PC-9 (cell line): ENCODE data around the gene DIAPH2. TPM values are rescaled to one million over a fixed set of nuclear protein-coding genes. Genes with fewer than 3 reads are reported as not detected.

Experiments
- BruUV-seq: library from RNA; stranded (reverse); fragments of 400-500 nt; replicated peaks from 2 replicates; lab custom pipeline; 2021; lab: Mats Ljungman, UMichigan
- CTCF ChIA-PET: fragments of 300-600 bp; sonication (Branson Sonifier 250); formaldehyde crosslinking; loops from one replicate; lab custom pipeline; 2022; ENCODE audit warnings: antibody characterized with exemption; lab: Charles Lee
- POLR2A ChIA-PET: fragments of 300-600 bp; sonication (Branson Sonifier 250); formaldehyde crosslinking; loops from one replicate; lab custom pipeline; 2022; ENCODE audit warnings: antibody characterized with exemption; ENCODE audit not compliant: unreplicated experiment; lab: Charles Lee
- DNase-seq, 2 experiments: peaks; one replicate each; pipeline versions ENCODE4 v3.0.0 to v3.0.0-alpha.2; 2015 to 2022; ENCODE audit warnings: mixed read lengths in 1 of 2
- H2AFZ ChIP-seq: fragments of 200-600 bp; sonication (generic); 2 replicates; pipeline ENCODE4 v1.8.1; 2017; ENCODE audit warnings: antibody characterized with exemption
- H3F3A ChIP-seq: fragments of 200-600 bp; sonication (generic); 2 replicates; pipeline ENCODE4 v1.8.1; 2017; ENCODE audit warnings: antibody characterized with exemption, mild to moderate bottlenecking, low read depth; ENCODE audit not compliant: insufficient read depth
- H3K27ac ChIP-seq: fragments of 200-600 bp; sonication (generic); 2 replicates; pipeline ENCODE4 v1.6.1; 2016; ENCODE audit warnings: mixed run types
- H3K27me3 ChIP-seq: fragments of 200-600 bp; sonication (generic); 2 replicates; pipeline ENCODE4 v1.6.1; 2016; ENCODE audit warnings: low read depth, mixed run types; ENCODE audit not compliant: insufficient read depth
- H3K36me3 ChIP-seq: fragments of 200-600 bp; sonication (generic); 2 replicates; pipeline ENCODE4 v1.6.1; 2016; ENCODE audit warnings: low read depth, mixed run types
- H3K4me1 ChIP-seq: fragments of 200-600 bp; sonication (generic); replicated peaks from 2 replicates; pipeline ENCODE4 v1.6.1; 2016; ENCODE audit warnings: mixed run types; ENCODE audit not compliant: insufficient read depth
- H3K4me2 ChIP-seq: fragments of 200-600 bp; sonication (generic); 2 replicates; pipeline ENCODE4 v1.6.1; 2017; ENCODE audit warnings: mixed run types
- H3K4me3 ChIP-seq: fragments of 200-600 bp; sonication (generic); 2 replicates; pipeline ENCODE4 v1.6.1; 2016; ENCODE audit warnings: mixed run types
- H3K79me2 ChIP-seq: fragments of 200-600 bp; sonication (generic); 2 replicates; pipeline ENCODE4 v1.6.1; 2017; ENCODE audit warnings: low read depth, mixed run types
- H3K9me2 ChIP-seq: fragments of 200-600 bp; sonication (generic); 2 replicates; pipeline ENCODE4 v1.8.1; 2017; ENCODE audit warnings: mild to moderate bottlenecking; ENCODE audit not compliant: insufficient read depth
- H3K9me3 ChIP-seq: fragments of 200-600 bp; sonication (generic); 2 replicates; pipeline ENCODE4 v1.8.1; 2016; ENCODE audit warnings: low read depth; ENCODE audit not compliant: insufficient read depth
- H4K20me1 ChIP-seq: fragments of 200-600 bp; sonication (generic); 2 replicates; pipeline ENCODE4 v1.8.1; 2017; ENCODE audit not compliant: insufficient read depth
- EZH2 ChIP-seq: fragments of 200-600 bp; sonication (generic); IDR thresholded peaks from 2 replicates; pipeline ENCODE4 v1.8.0; 2017; ENCODE audit warnings: antibody characterized with exemption, low read depth
- intact Hi-C: fragments of 100-400 bp; cut with micrococcal nuclease; formaldehyde crosslinking; loops from one replicate; pipeline ENCODE4 v1.10.0; 2022; ENCODE audit not compliant: unreplicated experiment
- total RNA-seq: library from RNA; stranded (reverse); gene quantifications from 2 replicates; pipeline ENCODE4 v1.2.3, GENCODE V29; 2021
- TF ChIP-seq, protein P1 (sequence below): fragments of 200-600 bp; sonication (generic); conservative IDR thresholded peaks from 2 replicates; pipeline ENCODE4 v1.6.1; 2017; ENCODE audit warnings: mixed run types, antibody characterized with exemption, mild to moderate bottlenecking, moderate library complexity

Gene DIAPH2
- total RNA-seq, 1 experiment from 2014 or later, result 12.0 TPM

DNA sequence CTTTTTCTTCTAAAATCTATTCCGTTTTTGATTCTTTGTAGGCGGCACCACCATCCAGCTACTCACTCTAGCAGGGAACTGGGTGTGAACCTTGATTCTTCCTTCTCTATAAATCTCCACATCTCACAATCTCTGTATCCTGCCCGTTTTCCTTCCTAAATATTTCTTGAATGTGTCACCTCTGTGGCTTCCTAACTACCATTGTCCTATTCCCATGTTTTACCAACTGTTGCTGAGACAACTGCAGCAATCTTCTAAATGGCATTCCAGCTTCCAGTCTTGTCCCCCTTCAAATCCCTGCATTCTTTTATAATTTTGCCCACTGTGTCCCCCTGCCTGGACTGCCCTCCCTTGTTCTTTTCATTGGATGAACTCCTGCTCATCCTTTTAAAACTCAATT, 840.4 kb downstream of the DIAPH2 start:
- POLR2A ChIA-PET, result no interaction called here
- Histone ChIP-seq H3F3A (no peaks in the 10 kb centered on the region), H3K27ac (no peak overlapping the region), H2AFZ (no peak overlapping the region), H3K9me2 (no peaks in the 10 kb centered on the region), H3K79me2 (no peaks in the 10 kb centered on the region), H4K20me1 (no peaks in the 10 kb centered on the region), H3K9me3 (no peaks in the 10 kb centered on the region), H3K4me1 (no peaks in the 10 kb centered on the region), H3K36me3 (no peaks in the 10 kb centered on the region), H3K4me2 (no peak overlapping the region), H3K4me3 (no peak overlapping the region), H3K27me3 (no peaks in the 10 kb centered on the region)
- BruUV-seq, result no TSS peak
- intact Hi-C loops, result no loop called here
- peak in 1 of 2 experiments; percentile 2 for DNase-seq
- CTCF ChIA-PET, result no interaction called here
- no peak for TF ChIP-seq EZH2
- TF ChIP-seq, protein P1, sequence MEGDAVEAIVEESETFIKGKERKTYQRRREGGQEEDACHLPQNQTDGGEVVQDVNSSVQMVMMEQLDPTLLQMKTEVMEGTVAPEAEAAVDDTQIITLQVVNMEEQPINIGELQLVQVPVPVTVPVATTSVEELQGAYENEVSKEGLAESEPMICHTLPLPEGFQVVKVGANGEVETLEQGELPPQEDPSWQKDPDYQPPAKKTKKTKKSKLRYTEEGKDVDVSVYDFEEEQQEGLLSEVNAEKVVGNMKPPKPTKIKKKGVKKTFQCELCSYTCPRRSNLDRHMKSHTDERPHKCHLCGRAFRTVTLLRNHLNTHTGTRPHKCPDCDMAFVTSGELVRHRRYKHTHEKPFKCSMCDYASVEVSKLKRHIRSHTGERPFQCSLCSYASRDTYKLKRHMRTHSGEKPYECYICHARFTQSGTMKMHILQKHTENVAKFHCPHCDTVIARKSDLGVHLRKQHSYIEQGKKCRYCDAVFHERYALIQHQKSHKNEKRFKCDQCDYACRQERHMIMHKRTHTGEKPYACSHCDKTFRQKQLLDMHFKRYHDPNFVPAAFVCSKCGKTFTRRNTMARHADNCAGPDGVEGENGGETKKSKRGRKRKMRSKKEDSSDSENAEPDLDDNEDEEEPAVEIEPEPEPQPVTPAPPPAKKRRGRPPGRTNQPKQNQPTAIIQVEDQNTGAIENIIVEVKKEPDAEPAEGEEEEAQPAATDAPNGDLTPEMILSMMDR, result no peak

GRCh38 chrX:97525981-97526380, 841.3 kb downstream of the DIAPH2 start:
- TF ChIP-seq, protein P1, result no peak
- TF ChIP-seq EZH2, result no peak
- H3K4me2 ChIP-seq, result no peak overlapping the region
- CTCF ChIA-PET, result no interaction called here
- POLR2A ChIA-PET, result no interaction called here
- intact Hi-C loops, result no loop called here
- no peak for DNase-seq
- no peak overlapping the region for H2AFZ ChIP-seq
- no TSS peak for BruUV-seq
- no peaks in the 10 kb centered on the region for H3K9me3 ChIP-seq
- no peaks in the 10 kb centered on the region for H3K36me3 ChIP-seq
- no peaks in the 10 kb centered on the region for H3K27me3 ChIP-seq
- H3K9me2 ChIP-seq, result no peaks in the 10 kb centered on the region
- no peak overlapping the region for H3K27ac ChIP-seq
- no peaks in the 10 kb centered on the region for H3K79me2 ChIP-seq
- no peaks in the 10 kb centered on the region for H3K4me1 ChIP-seq
- H3F3A ChIP-seq, result no peaks in the 10 kb centered on the region
- H4K20me1 ChIP-seq, result no peaks in the 10 kb centered on the region
- H3K4me3 ChIP-seq, result no peak overlapping the region

DNA sequence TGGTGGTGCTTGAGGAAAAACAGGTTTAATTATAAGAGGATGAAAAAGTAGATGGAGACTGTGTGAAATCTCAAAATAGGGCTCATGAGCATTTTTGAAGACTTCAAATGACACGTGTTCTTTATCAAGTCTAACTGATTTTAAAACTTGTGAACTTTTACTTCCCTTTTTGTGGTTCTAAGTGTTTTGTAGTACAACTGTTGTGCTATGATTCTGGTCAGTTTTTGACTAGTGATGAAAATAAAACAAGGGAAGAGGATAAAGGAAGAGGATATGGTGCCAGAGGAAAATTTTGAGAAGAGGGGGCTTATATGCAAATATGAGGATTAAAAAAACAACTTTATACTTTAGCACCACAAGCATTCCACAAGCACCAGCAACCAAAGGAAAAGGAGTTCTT, 843.1 kb downstream of the DIAPH2 start:
- no peaks in the 10 kb centered on the region for H3K36me3 ChIP-seq
- no peak overlapping the region for H3K27ac ChIP-seq
- ChIA-PET CTCF (no interaction called here), POLR2A (no interaction called here)
- no peak overlapping the region for H2AFZ ChIP-seq
- H3K4me3 ChIP-seq, result no peak overlapping the region
- no peaks in the 10 kb centered on the region for H3K79me2 ChIP-seq
- TF ChIP-seq, protein P1, result no peak
- no peak for TF ChIP-seq EZH2
- H3K9me2 ChIP-seq, result no peaks in the 10 kb centered on the region
- BruUV-seq, result no TSS peak
- no peak for DNase-seq
- H3K4me2 ChIP-seq, result no peak overlapping the region
- H3K27me3 ChIP-seq, result no peaks in the 10 kb centered on the region
- H3F3A ChIP-seq, result no peaks in the 10 kb centered on the region
- no peaks in the 10 kb centered on the region for H3K9me3 ChIP-seq
- no peaks in the 10 kb centered on the region for H3K4me1 ChIP-seq
- intact Hi-C loops, result no loop called here
- H4K20me1 ChIP-seq, result no peaks in the 10 kb centered on the region
